Lower leg skin (tissue), 3 donors: ENCODE results near the gene AK1.

ENCODE experiments used
- CTCF ChIP-seq, 3 donors: fragments of 450-650 bp; IDR thresholded peaks; one replicate each; pipeline ENCODE4 v1.5.1; 2016; ENCODE audit warnings: antibody characterized with exemption in 3 of 3, mild to moderate bottlenecking in 3 of 3, moderate library complexity in 2 of 3
- POLR2A ChIP-seq, 2 donors: fragments of 450-650 bp; IDR thresholded peaks; one replicate each; pipeline ENCODE4 v1.6.1; 2016 to 2017; ENCODE audit warnings: antibody characterized with exemption in 2 of 2, mild to moderate bottlenecking in 1 of 2, moderate library complexity in 1 of 2

GRCh38 chr9:127915801-127916719 lies 38.6 kb upstream of the AK1 start:
- no peak for TF ChIP-seq CTCF (IDR thresholded peaks at IDR 0.05)
- no peak for TF ChIP-seq POLR2A (IDR thresholded peaks at IDR 0.05)
